ENCODE results near the gene PPFIBP2.

Gene PPFIBP2

DNA sequence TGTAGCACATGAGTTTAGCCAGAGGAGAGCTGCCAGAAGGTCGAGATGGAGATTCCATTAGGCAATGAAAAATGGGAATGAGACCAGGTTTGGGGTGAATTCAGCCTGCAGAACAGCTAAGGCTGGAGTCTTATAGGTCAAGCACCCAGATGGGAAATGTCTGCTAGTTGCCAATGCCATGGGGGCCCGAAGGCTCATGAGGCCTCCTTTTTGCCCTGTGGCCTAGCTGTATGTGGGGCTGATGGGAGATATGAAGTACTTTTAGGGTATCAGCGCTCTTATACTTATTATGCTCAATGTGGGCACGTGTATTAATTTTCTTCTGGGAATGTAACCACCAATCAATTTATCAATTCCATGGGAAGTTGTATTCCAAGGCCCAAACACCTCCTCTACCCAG is 8.7 kb downstream of the PPFIBP2 start:
- Histone ChIP-seq H3K9me3 (ENCODE audit: low read length) (no peaks in the 10 kb centered on the region), H3K4me1 (ENCODE audit: insufficient read depth, low read length) (no peaks in the 10 kb centered on the region), H3K4me3 (ENCODE audit: low read length) (no peak overlapping the region), H2AFZ (ENCODE audit: low read depth, low read length) (no peak overlapping the region), H3K27me3 (ENCODE audit: insufficient read depth, low read length) (peaks cover 17% of the 10 kb centered on the region), H3K36me3 (ENCODE audit: insufficient read depth, low read length) (no peaks in the 10 kb centered on the region)

DNA sequence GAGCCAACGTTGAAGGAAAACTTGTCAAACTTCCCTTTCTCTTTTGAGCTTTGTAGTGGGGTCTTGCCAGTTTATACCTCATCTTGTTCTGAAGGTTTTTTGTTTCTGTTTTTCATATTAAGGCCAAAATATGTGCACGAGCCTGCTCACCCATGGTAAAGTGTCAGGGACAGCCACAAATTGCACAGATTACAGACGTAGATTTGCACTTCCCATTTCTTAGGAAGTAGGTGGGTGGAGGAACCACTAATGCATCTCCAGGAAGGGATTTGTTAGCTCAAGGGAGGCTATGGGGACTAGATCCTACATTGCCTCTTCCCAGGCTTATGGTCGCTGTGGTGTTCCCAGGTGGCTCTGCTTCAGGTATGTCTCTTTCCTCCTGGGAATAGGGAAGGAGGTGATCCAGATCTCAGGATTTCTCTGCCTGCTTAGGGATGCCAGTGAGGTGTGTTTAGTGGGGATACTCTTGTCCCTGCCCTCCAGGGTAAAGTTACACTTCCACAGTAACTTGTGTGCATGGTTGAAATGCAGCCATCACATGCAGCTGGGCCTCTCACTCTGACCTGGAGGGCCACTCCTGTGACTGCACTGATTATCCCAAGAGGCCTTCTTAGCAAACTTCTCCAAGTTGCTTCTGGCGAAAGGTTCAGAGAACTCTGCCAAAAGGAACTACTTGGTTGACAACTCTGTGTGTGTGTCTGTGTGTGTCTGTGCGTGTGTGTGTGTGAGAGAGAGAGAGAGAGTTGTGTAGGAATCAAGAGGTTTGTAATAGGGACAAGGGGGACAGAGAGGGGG is 9.8 kb downstream of the PPFIBP2 start:
- no peak overlapping the region for H2AFZ ChIP-seq (ENCODE audit: low read depth, low read length)
- no peaks in the 10 kb centered on the region for H3K36me3 ChIP-seq (ENCODE audit: insufficient read depth, low read length)
- no peaks in the 10 kb centered on the region for H3K9me3 ChIP-seq (ENCODE audit: low read length)
- peaks cover 18% of the 10 kb centered on the region for H3K27me3 ChIP-seq (ENCODE audit: insufficient read depth, low read length)
- H3K4me3 ChIP-seq (ENCODE audit: low read length), result no peak overlapping the region
- no peaks in the 10 kb centered on the region for H3K4me1 ChIP-seq (ENCODE audit: insufficient read depth, low read length)

DNA sequence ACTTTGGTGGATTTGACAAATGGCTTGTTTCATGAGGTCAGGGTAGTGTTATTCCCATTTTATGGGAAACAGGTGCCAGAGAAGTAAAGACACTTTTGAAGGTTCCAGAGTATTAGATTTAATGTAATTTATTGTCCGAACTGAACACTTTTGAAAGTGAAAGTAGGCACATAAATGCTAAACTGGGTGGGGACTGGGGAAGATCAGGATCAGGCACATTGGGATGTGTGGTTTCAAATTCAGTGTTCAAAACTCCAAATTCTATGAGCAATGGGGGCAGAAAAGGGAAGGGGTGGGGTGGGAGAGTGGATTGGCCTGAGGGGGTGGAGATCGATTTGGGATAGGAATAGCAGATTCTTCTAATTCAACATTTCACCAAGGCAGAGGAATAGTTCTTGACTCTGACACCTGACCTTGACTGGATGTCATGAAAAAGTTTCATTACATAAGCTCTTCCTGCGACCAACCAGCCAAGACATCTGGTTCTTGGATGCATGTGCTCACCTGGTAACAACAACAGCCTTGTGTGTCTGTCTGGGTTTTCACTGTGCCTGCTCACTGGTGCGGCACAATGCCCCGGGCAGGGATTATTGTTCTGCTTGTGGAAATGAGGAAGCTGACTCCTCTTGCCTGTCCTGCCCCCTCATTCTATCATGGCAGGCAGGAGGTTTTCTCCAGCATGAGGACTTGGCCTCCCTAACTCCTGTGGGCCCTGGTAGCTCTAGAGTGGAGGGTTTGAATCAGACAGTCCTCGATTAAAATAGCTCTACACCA is 10.8 kb downstream of the PPFIBP2 start:
- Histone ChIP-seq H3K4me3 (ENCODE audit: low read length) (no peak overlapping the region), H3K4me1 (ENCODE audit: insufficient read depth, low read length) (no peaks in the 10 kb centered on the region), H3K9me3 (ENCODE audit: low read length) (no peaks in the 10 kb centered on the region), H2AFZ (ENCODE audit: low read depth, low read length) (no peak overlapping the region), H3K36me3 (ENCODE audit: insufficient read depth, low read length) (no peaks in the 10 kb centered on the region), H3K27me3 (ENCODE audit: insufficient read depth, low read length) (peaks cover 25% of the 10 kb centered on the region)

DNA sequence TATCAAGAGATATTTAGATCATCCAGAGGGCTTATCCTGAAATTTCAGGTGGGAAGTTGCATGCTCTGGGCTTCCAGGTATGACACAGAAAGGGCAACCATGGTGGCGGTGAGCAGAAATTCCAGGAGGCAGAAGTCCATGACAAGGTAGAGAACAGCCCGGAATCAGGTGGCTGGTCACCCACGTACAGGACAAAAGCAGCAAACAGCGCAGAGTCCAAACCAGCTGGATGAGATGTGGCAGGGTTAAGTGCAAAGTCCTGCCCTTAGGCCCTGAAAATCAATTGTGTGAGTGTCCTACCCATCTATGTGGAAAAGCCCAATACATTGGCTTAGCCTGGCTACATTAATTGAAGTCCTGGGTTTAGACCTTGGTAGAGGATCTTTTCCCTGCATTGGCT is 11.6 kb downstream of the PPFIBP2 start:
- H3K9me3 ChIP-seq (ENCODE audit: low read length), result no peaks in the 10 kb centered on the region

DNA sequence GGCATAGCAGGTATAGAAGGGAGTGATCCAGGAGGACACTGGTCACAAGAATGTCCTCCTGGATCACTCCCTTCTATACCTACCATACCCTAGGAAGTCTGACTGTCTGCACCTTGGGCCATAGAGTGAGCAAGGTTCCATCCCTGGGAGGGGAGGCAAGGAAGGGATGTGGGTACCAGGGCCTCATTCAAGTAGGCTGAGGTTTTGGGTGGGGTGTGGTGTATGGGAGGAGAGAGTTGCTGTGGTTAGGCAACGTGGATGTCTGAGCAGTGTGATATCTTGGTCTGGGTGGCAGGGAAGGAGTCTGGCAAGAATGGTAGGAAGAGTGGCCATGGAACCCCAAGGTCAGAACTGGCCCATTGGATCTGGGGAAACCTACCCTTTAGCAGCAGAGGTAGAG is 13.2 kb downstream of the PPFIBP2 start:
- H3K4me1 ChIP-seq (ENCODE audit: insufficient read depth, low read length), result no peaks in the 10 kb centered on the region
- H3K36me3 ChIP-seq (ENCODE audit: insufficient read depth, low read length), result no peaks in the 10 kb centered on the region
- H2AFZ ChIP-seq (ENCODE audit: low read depth, low read length), result no peak overlapping the region
- H3K27me3 ChIP-seq (ENCODE audit: insufficient read depth, low read length), result peaks cover 27% of the 10 kb centered on the region
- H3K4me3 ChIP-seq (ENCODE audit: low read length), result no peak overlapping the region
- no peaks in the 10 kb centered on the region for H3K9me3 ChIP-seq (ENCODE audit: low read length)

More for the DNA sequence above, 11.6 kb downstream of the PPFIBP2 start:
- H3K4me1 ChIP-seq (ENCODE audit: insufficient read depth, low read length), result no peaks in the 10 kb centered on the region
- peaks cover 27% of the 10 kb centered on the region for H3K27me3 ChIP-seq (ENCODE audit: insufficient read depth, low read length)
- H2AFZ ChIP-seq (ENCODE audit: low read depth, low read length), result no peak overlapping the region
- H3K36me3 ChIP-seq (ENCODE audit: insufficient read depth, low read length), result no peaks in the 10 kb centered on the region
- no peak overlapping the region for H3K4me3 ChIP-seq (ENCODE audit: low read length)

DNA sequence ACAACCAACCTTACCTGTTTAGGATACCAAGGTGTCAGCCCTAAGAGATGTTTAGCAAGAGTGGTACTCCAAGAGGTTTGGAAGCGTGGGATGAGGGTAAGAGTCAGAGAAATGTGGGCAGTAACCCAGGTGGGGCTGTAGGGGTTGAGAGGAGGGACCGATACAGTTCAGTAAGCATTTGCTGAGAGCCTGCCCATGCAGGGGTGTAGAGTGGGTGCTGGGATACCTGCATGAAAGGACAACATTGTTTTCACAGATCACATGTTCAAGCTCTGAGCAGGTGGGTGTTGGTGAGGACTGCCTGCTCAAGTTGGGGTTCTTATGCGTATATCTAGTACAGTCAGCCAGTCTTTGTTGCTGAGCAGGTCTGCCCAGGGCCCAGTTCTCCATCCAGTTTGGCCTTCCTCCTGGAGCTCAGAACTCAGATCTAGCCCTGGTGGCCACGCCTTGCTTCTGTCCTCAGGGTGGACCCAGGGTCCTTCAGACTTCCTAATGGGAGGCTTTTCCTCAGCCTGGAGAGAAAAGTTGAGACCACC is 14.8 kb downstream of the PPFIBP2 start:
- Histone ChIP-seq H3K4me3 (ENCODE audit: low read length) (no peak overlapping the region), H3K36me3 (ENCODE audit: insufficient read depth, low read length) (no peaks in the 10 kb centered on the region), H3K27me3 (ENCODE audit: insufficient read depth, low read length) (peaks cover 16% of the 10 kb centered on the region), H3K9me3 (ENCODE audit: low read length) (no peaks in the 10 kb centered on the region), H2AFZ (ENCODE audit: low read depth, low read length) (no peak overlapping the region), H3K4me1 (ENCODE audit: insufficient read depth, low read length) (no peaks in the 10 kb centered on the region)

DNA sequence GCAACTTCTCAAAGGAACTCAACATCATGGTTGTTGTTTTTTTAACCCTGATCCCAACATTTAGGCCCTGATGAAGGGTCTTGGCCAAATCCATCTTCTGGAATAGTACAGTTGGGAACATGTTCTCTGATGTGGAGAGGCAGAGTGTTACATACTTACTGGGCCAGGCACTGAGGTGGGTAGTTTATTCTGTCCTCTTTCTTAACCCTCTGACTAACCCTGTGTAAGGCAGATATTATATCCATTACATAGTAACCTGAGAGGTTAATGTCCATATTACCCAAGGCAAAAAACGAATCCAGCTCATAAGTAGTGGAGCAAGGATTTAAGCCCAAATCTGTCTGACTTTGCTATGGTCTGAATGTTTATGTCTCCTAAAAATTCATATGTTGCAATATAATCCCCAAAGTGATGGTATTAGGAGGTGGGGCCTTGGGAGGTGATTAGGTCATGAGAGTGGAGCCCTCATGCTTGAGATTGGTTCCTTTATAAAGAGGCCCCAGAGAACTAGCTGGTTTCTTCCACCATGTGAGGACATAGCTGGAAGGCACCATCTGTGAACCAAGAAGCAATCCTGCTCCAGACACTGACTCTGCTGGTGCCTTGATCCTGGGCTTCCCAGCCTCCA is 16.3 kb downstream of the PPFIBP2 start:
- peaks cover 18% of the 10 kb centered on the region for H3K27me3 ChIP-seq (ENCODE audit: insufficient read depth, low read length)
- H3K4me1 ChIP-seq (ENCODE audit: insufficient read depth, low read length), result no peaks in the 10 kb centered on the region
- H3K4me3 ChIP-seq (ENCODE audit: low read length), result no peak overlapping the region
- H2AFZ ChIP-seq (ENCODE audit: low read depth, low read length), result no peak overlapping the region
- no peaks in the 10 kb centered on the region for H3K36me3 ChIP-seq (ENCODE audit: insufficient read depth, low read length)
- H3K9me3 ChIP-seq (ENCODE audit: low read length), result no peaks in the 10 kb centered on the region

DNA sequence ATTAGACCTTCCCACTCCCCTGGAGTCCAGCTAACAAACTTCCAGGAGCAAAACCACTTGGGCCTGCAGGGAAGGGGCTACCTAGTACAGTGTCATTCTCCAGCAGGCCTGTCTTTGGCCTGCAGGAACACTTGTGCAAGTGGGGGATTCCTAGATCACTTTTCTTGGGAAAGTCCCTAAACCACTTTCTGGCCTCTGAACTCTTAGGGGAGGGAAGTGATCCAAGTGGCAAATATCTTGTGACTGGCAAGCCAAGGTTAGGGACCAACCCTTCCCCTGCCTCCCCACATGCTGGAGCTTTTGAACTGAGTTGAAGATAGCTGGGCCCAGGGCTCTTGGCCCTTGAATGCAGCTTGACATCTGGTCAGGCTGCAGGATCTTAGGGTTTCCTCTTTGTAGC is 17.2 kb downstream of the PPFIBP2 start:
- peaks cover 18% of the 10 kb centered on the region for H3K27me3 ChIP-seq (ENCODE audit: insufficient read depth, low read length)
- no peaks in the 10 kb centered on the region for H3K9me3 ChIP-seq (ENCODE audit: low read length)
- H3K4me3 ChIP-seq (ENCODE audit: low read length), result no peak overlapping the region
- no peaks in the 10 kb centered on the region for H3K4me1 ChIP-seq (ENCODE audit: insufficient read depth, low read length)
- no peak overlapping the region for H2AFZ ChIP-seq (ENCODE audit: low read depth, low read length)
- no peaks in the 10 kb centered on the region for H3K36me3 ChIP-seq (ENCODE audit: insufficient read depth, low read length)

DNA sequence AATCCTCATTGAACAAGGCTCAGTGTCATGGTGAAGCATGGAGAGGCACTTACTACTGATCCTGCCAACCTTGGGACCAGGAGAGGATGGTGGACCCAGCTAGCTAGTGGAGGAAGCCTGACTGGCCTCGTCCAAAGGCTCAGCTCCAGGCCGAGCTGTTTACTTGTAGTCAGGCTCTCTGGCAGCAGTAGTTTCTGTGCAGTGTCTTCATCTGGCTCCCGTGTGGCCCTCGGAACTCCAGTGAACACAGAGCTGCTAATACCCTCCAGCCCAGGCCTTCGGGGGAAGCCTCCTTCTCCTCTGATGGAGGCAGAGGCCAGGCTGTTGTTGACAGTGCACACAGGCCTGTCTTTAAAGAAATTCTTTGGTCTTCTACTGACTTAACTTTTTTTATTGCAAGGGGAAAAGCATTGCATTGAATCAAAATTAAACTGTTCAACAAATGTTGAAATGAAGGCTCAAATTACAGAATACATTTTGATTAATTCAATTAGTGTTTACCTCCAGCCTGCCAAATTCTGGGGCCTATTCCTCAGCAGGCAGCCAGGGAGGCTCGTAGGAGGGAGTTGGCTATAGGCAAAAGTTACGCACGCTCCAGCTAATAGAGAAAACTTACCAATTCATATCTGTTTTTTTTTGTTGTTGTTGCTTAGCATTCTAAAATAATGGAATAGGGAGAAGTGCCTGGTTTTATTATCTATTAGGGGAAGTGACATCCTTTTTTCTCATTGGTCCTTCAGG is 18.8 kb downstream of the PPFIBP2 start:
- Histone ChIP-seq H3K36me3 (ENCODE audit: insufficient read depth, low read length) (no peaks in the 10 kb centered on the region), H2AFZ (ENCODE audit: low read depth, low read length) (no peak overlapping the region), H3K4me3 (ENCODE audit: low read length) (no peak overlapping the region), H3K4me1 (ENCODE audit: insufficient read depth, low read length) (no peaks in the 10 kb centered on the region), H3K9me3 (ENCODE audit: low read length) (no peaks in the 10 kb centered on the region), H3K27me3 (ENCODE audit: insufficient read depth, low read length) (peaks cover 15% of the 10 kb centered on the region)

DNA sequence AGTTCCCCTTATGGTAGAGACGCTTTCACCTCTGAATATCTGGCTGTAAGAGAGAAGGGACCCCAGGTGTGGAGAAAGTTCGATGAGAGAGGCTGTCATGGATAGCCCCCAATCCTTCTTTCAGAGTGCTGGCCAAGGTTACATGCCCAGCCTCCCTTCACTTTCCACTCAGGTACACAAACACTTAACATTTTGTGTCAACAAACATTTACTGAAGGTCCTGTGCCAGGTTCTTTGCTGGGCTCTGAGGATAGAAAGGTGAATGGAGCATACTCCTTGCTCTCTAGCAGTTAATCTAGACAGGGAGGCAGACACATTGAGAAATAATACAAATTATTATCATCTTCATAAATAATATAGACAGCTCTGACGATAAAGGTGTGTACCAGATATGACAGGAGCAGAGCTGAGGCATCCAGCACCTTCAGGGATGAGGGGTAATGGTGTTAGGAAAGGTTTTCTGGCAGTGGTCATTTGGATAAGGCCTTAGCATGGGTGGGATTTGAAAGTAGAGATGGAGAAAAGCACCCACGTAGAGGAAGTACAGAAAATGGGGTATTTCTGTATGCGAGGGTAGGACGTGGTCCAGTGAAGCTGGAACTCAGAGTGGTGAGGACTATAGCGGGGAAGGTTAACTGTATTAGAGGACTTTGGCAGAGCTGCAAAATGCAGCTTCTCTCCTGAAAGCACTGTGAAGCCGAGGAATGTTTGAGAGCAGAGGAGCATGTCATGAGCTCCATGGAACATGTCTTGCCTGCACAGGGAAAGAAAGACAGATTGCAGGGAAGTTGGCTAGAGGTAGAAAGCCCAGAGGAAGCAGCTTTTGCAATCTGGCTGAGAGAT is 19.6 kb downstream of the PPFIBP2 start:
- Histone ChIP-seq H3K4me3 (ENCODE audit: low read length) (no peak overlapping the region), H3K4me1 (ENCODE audit: insufficient read depth, low read length) (no peaks in the 10 kb centered on the region), H2AFZ (ENCODE audit: low read depth, low read length) (no peak overlapping the region), H3K27me3 (ENCODE audit: insufficient read depth, low read length) (peaks cover 15% of the 10 kb centered on the region), H3K36me3 (ENCODE audit: insufficient read depth, low read length) (no peaks in the 10 kb centered on the region), H3K9me3 (ENCODE audit: low read length) (no peaks in the 10 kb centered on the region)

DNA sequence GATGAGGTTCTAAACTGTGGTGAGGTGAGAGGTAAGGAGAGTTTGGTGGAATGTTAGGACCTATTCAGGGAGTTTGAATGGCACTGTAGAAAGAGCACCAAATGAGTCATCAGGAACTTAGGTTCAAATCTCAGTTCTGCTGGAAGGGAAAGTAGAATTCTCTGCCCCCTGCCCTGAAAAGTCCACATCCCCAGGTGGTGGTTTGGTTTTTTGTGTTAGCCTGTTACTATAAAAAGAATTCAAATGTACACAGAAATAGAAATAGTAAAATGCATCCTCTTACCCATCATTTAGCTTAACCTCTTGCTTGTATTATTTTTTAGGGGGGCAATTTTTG is 20.2 kb downstream of the PPFIBP2 start:
- Histone ChIP-seq H3K9me3 (ENCODE audit: low read length) (no peaks in the 10 kb centered on the region), H3K27me3 (ENCODE audit: insufficient read depth, low read length) (peaks cover 11% of the 10 kb centered on the region), H3K4me3 (ENCODE audit: low read length) (no peak overlapping the region), H3K36me3 (ENCODE audit: insufficient read depth, low read length) (no peaks in the 10 kb centered on the region), H3K4me1 (ENCODE audit: insufficient read depth, low read length) (no peaks in the 10 kb centered on the region), H2AFZ (ENCODE audit: low read depth, low read length) (no peak overlapping the region)

DNA sequence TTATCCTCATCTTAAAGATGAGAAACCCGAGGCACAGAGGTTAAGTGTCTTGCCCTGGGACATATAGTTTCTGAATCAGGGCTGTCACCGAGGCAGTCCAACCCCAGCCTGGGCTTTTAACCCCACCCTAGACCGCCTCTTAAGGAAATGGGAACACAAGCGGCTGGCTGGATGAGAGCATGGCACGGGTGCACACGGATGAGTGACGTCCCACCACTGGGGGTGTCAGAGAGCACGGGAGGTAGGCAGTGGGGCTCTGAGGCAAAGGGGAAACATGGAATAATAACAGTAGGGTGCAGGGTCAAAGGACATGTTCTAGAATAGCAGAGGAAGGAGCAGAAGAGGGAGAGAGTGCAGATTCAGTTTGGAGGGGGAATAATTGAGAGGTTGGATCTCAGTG is 22.3 kb downstream of the PPFIBP2 start:
- H3K4me3 ChIP-seq (ENCODE audit: low read length), result no peak overlapping the region
- H3K4me1 ChIP-seq (ENCODE audit: insufficient read depth, low read length), result no peaks in the 10 kb centered on the region
- H3K9me3 ChIP-seq (ENCODE audit: low read length), result no peaks in the 10 kb centered on the region
- peaks cover 2% of the 10 kb centered on the region for H3K27me3 ChIP-seq (ENCODE audit: insufficient read depth, low read length)
- no peak overlapping the region for H2AFZ ChIP-seq (ENCODE audit: low read depth, low read length)
- no peaks in the 10 kb centered on the region for H3K36me3 ChIP-seq (ENCODE audit: insufficient read depth, low read length)

Measured in neuron (in vitro differentiated cells).